ENCODE data around the gene COL4A2. TPM values are rescaled to one million over a fixed set of nuclear protein-coding genes. Genes with fewer than 3 reads are reported as not detected.

COL4A2 gene
- total RNA-seq, 2 donors from 2014 or later: not detected

DNA sequence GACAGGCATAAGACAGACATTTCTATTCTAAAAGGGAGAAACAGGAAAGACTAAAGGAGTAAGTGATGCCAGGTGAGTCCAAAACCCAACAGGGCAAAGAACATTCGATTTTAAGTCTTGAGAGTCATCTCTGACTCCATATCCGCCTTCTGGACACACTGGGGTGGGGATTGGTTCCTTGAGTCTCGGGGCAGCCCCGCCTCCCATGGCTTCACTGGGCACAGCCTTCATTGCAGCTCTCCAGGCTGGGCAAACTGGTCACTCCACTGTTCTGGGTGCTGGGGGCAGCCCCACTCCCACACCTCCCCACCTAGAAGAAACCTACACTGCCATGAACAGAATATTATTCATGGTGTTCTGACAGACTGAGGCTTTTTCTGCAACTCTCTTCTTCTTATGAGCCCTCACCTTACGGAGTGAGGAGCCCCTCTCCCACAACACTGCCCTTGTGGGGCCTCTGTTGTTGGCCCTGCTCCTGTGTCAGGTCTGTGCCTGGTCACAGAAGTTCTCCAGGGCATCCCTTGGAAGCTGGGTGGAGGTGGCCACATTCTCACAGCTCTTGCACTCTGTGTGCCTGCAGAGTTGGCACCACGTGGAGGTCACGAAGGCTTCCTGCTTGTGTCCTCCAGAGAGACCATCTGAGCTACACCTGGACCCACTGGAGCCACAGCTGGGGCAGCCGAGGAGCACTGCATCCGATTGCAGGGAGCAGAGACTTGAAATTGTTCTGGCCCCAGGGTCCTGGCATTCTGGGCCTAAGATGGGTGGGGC lies 95.4 kb downstream of the COL4A2 start:
- Mint-ChIP-seq H3K27ac (no peak overlapping the region), H3K4me1 (ENCODE audit: low read depth) (peaks cover 8% of the 10 kb centered on the region), H3K36me3 (ENCODE audit: insufficient read depth in 2 of 2) (no peaks in the 10 kb centered on the region), H3K9me3 (no peaks in the 10 kb centered on the region), H3K4me3 (no peak overlapping the region), H3K27me3 (ENCODE audit: low read depth) (peaks cover 89% of the 10 kb centered on the region)
- DNase-seq: no peak
- ATAC-seq (replicated peaks in 1 of 2): no peak

- H3K4me3 Mint-ChIP-seq: no peak overlapping the region
- DNase-seq (no peak), ATAC-seq (replicated peaks in 1 of 2) (no peak)
- no peaks in the 10 kb centered on the region for H3K36me3 Mint-ChIP-seq (ENCODE audit: insufficient read depth in 2 of 2)
- H3K4me1 Mint-ChIP-seq (ENCODE audit: low read depth): peaks cover 8% of the 10 kb centered on the region
- H3K27me3 Mint-ChIP-seq (ENCODE audit: low read depth): peaks cover 89% of the 10 kb centered on the region
- no peaks in the 10 kb centered on the region for H3K9me3 Mint-ChIP-seq
- H3K27ac Mint-ChIP-seq: no peak overlapping the region
These were observed 96.2 kb downstream of the COL4A2 start for GRCh38 chr13:110403315-110403714.

GRCh38 chr13:110403721-110404120 lies 96.6 kb downstream of the COL4A2 start:
- Mint-ChIP-seq H3K4me3 (no peak overlapping the region), H3K4me1 (ENCODE audit: low read depth) (peaks cover 8% of the 10 kb centered on the region), H3K27me3 (ENCODE audit: low read depth) (peaks cover 89% of the 10 kb centered on the region), H3K9me3 (peaks cover 0 to 3% of the 10 kb centered on the region in 2 donors), H3K27ac (no peak overlapping the region), H3K36me3 (ENCODE audit: insufficient read depth in 2 of 2) (peaks cover 0 to under 1% of the 10 kb centered on the region in 2 donors)
- DNase-seq (no peak), ATAC-seq (replicated peaks in 1 of 2) (no peak)

DNA sequence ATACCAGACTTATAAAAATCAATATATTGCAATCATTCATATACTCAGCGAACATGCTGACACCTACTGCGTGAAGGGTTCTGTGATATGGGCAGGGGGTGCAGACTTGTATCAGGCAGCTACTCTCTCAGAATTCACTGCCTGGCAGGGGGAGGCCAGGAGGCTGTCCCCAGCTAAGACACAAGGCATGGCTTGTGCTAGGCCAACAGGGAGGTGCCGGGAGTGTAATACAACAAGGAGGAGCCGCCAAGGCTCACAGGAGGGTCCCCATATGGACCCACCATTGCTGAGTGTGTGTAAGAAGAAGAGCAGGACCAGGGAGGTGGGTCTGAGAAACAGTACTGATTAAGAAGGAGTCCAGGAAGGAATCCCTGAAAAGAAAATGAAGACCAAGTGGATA lies 97.2 kb downstream of the COL4A2 start:
- no peak overlapping the region for H3K4me3 Mint-ChIP-seq
- DNase-seq (no peak), ATAC-seq (replicated peaks in 1 of 2) (no peak)
- H3K27ac Mint-ChIP-seq: no peak overlapping the region
- peaks cover 83% of the 10 kb centered on the region for H3K27me3 Mint-ChIP-seq (ENCODE audit: low read depth)
- peaks cover 0 to 3% of the 10 kb centered on the region in 2 donors for H3K36me3 Mint-ChIP-seq (ENCODE audit: insufficient read depth in 2 of 2)
- peaks cover 8% of the 10 kb centered on the region for H3K4me1 Mint-ChIP-seq (ENCODE audit: low read depth)
- H3K9me3 Mint-ChIP-seq: peaks cover 0 to 6% of the 10 kb centered on the region in 2 donors

DNA sequence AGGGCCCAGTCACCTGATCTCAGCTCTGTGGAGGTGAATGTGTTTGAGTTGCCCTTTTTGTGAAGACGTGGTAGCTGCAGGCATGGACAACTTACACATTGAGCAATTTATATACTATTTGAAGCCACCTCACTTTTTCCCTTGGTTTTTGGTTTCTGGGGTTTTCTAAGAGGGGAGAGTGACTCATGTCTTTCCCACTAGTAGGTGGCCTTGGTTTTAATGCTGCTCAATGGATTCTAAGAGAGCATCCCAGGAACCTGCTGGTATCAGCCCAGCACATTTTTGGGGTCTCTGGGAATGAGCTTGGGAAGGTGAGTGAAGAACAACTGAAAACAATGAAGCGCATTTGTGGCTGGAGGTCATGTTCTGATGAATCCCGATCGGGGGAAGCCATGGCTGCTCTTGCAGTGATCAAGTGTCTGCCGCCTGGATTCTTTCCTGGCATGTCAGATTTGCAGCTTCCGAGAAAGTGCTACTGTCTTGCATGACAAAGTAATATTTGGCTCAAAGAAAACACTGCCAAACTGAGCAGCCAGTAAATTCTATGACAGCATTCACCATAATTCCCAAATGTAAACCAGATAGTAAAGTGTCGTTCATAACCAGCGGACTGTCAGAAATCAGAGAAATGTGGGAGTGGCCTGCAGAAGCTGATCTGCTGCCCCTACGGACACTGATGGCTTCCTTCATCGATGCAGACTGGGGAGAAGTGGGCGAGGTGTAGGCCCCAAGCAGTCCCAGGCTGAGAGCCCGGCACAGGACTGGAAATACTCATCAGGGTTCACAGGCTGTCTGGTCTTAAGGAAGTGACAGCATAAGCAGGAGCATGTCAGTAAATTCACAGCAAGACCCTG lies 98.7 kb downstream of the COL4A2 start:
- ATAC-seq (replicated peaks in 1 of 2) (peak; percentile 72 to 79), DNase-seq (no peak)
- Mint-ChIP-seq H3K4me3 (no peak overlapping the region), H3K36me3 (ENCODE audit: insufficient read depth in 2 of 2) (peaks cover 0 to 3% of the 10 kb centered on the region in 2 donors), H3K9me3 (peaks cover 0 to 6% of the 10 kb centered on the region in 2 donors), H3K27ac (no peak overlapping the region), H3K27me3 (ENCODE audit: low read depth) (peaks cover 80% of the 10 kb centered on the region), H3K4me1 (ENCODE audit: low read depth) (peaks cover 8% of the 10 kb centered on the region)

GRCh38 chr13:110407021-110407420 lies 99.9 kb downstream of the COL4A2 start:
- Mint-ChIP-seq H3K9me3 (peaks cover 0 to 6% of the 10 kb centered on the region in 2 donors), H3K27me3 (ENCODE audit: low read depth) (peaks cover 87% of the 10 kb centered on the region), H3K27ac (no peak overlapping the region), H3K36me3 (ENCODE audit: insufficient read depth in 2 of 2) (peaks cover 0 to 3% of the 10 kb centered on the region in 2 donors), H3K4me1 (ENCODE audit: low read depth) (peaks cover 10% of the 10 kb centered on the region), H3K4me3 (no peak overlapping the region)
- ATAC-seq (replicated peaks in 1 of 2) (no peak), DNase-seq (no peak)

DNA sequence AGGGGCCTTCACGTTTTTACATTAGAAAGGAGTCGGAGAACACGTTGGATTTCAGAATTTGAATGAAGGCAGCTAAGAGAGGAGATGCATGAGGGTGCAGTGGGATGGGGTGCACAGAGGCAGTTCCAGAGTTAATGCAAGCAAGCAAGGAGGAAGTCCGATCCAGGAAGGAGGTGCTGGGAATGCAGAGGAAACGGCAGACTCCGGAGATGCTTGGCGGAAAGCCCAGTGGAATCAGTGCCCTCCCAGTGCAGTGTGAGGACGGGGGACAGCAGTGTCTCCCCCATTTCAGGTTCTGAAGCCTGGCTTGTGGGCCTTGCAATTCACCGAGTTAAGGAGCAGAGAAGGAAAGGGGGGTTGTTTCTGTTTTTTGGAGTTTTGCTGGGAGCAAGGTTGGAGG lies 100.4 kb downstream of the COL4A2 start:
- H3K27me3 Mint-ChIP-seq (ENCODE audit: low read depth): peaks cover 87% of the 10 kb centered on the region
- ATAC-seq (replicated peaks in 1 of 2) (no peak), DNase-seq (no peak)
- no peak overlapping the region for H3K27ac Mint-ChIP-seq
- H3K9me3 Mint-ChIP-seq: peaks cover 0 to 6% of the 10 kb centered on the region in 2 donors
- H3K36me3 Mint-ChIP-seq (ENCODE audit: insufficient read depth in 2 of 2): peaks cover 0 to 3% of the 10 kb centered on the region in 2 donors
- H3K4me3 Mint-ChIP-seq: no peak overlapping the region
- peaks cover 15% of the 10 kb centered on the region for H3K4me1 Mint-ChIP-seq (ENCODE audit: low read depth)

GRCh38 chr13:110408286-110408685 lies 101.2 kb downstream of the COL4A2 start:
- Mint-ChIP-seq H3K27me3 (ENCODE audit: low read depth) (peaks cover 87% of the 10 kb centered on the region), H3K4me1 (ENCODE audit: low read depth) (peaks cover 16% of the 10 kb centered on the region), H3K9me3 (peaks cover 0 to 6% of the 10 kb centered on the region in 2 donors), H3K36me3 (ENCODE audit: insufficient read depth in 2 of 2) (peaks cover 0 to 3% of the 10 kb centered on the region in 2 donors), H3K4me3 (no peak overlapping the region), H3K27ac (no peak overlapping the region)
- DNase-seq (no peak), ATAC-seq (replicated peaks in 1 of 2) (no peak)

- no peak overlapping the region for H3K4me3 Mint-ChIP-seq
- no peak for ATAC-seq (replicated peaks in 1 of 2)
- peaks cover 16% of the 10 kb centered on the region for H3K4me1 Mint-ChIP-seq (ENCODE audit: low read depth)
- H3K9me3 Mint-ChIP-seq: peaks cover 0 to 6% of the 10 kb centered on the region in 2 donors
- H3K27me3 Mint-ChIP-seq (ENCODE audit: low read depth): peaks cover 84% of the 10 kb centered on the region
- peaks cover 0 to 3% of the 10 kb centered on the region in 2 donors for H3K36me3 Mint-ChIP-seq (ENCODE audit: insufficient read depth in 2 of 2)
- H3K27ac Mint-ChIP-seq: no peak overlapping the region
- DNase-seq: no peak
These were observed 102.5 kb downstream of the COL4A2 start for GRCh38 chr13:110409581-110409992.

- Mint-ChIP-seq H3K4me1 (ENCODE audit: low read depth) (peaks cover 16% of the 10 kb centered on the region), H3K27me3 (ENCODE audit: low read depth) (peaks cover 82% of the 10 kb centered on the region), H3K4me3 (no peak overlapping the region), H3K36me3 (ENCODE audit: insufficient read depth in 2 of 2) (peaks cover 0 to 3% of the 10 kb centered on the region in 2 donors), H3K27ac (no peak overlapping the region), H3K9me3 (peaks cover 0 to 6% of the 10 kb centered on the region in 2 donors)
- no peak for ATAC-seq (replicated peaks in 1 of 2)
- DNase-seq: no peak
These were observed 102.9 kb downstream of the COL4A2 start for GRCh38 chr13:110410000-110410399.

DNA sequence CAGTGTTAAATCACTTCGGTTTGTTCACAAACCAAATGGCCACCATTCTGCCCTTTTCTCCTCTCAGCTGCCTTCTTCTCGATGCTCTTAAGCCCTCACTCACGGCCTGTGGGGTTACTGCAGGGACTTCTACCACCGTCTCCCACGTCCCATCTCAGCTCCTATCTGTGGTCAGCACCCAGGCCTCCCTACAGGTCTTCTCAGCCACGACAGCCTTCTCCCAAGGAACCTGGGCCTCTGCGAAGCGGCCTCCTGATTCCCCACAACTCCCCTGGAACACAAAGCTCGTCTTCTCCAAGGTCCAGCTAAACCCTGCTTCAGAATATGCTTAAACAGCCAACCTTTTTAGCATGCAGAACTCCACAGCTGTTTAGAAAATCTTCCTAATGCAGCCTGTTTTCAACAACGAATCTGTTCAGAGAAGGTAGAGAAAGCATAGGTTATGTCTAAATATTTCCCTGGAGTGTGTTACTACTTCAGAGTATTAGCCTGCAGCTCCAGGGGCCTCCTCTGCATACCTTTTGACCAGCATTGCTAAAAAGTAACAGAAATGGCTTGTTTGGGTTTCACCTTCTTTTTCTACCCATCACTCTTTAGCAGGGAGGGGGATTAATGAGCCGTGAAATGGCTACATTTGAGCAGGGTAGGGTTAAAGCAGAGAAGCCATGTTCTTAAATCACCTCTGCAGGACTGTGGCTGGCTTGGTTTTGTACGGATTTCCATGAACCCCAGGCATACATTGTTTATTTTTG lies 104.0 kb downstream of the COL4A2 start:
- no peak for DNase-seq
- peaks cover 8% of the 10 kb centered on the region for H3K4me1 Mint-ChIP-seq (ENCODE audit: low read depth)
- no peak overlapping the region for H3K27ac Mint-ChIP-seq
- no peak overlapping the region for H3K4me3 Mint-ChIP-seq
- peaks cover 0 to 3% of the 10 kb centered on the region in 2 donors for H3K36me3 Mint-ChIP-seq (ENCODE audit: insufficient read depth in 2 of 2)
- H3K9me3 Mint-ChIP-seq: peaks cover 0 to 6% of the 10 kb centered on the region in 2 donors
- peaks cover 78% of the 10 kb centered on the region for H3K27me3 Mint-ChIP-seq (ENCODE audit: low read depth)
- no peak for ATAC-seq (replicated peaks in 1 of 2)

- peaks cover 8% of the 10 kb centered on the region for H3K4me1 Mint-ChIP-seq (ENCODE audit: low read depth)
- no peak overlapping the region for H3K4me3 Mint-ChIP-seq
- peaks cover 0 to 3% of the 10 kb centered on the region in 2 donors for H3K36me3 Mint-ChIP-seq (ENCODE audit: insufficient read depth in 2 of 2)
- ATAC-seq (replicated peaks in 1 of 2) (peak in 1 of 2 donors; percentile 24), DNase-seq (no peak)
- no peak overlapping the region for H3K27ac Mint-ChIP-seq
- peaks cover 78% of the 10 kb centered on the region for H3K27me3 Mint-ChIP-seq (ENCODE audit: low read depth)
- peaks cover 0 to 6% of the 10 kb centered on the region in 2 donors for H3K9me3 Mint-ChIP-seq
These were observed 104.6 kb downstream of the COL4A2 start for GRCh38 chr13:110411688-110412059.

Measured in activated T-cell treated with anti-CD3 and anti-CD28 coated beads, Interleukin-2, amount 50 U/mL, for 72 hours (primary cell).